ENCODE measurements around the gene MBD3L2B. TPM values are rescaled to one million over a fixed set of nuclear protein-coding genes. Genes with fewer than 3 reads are reported as not detected.

The MBD3L2B gene
- total RNA-seq, 1 donor from 2014 or later = not detected

DNA sequence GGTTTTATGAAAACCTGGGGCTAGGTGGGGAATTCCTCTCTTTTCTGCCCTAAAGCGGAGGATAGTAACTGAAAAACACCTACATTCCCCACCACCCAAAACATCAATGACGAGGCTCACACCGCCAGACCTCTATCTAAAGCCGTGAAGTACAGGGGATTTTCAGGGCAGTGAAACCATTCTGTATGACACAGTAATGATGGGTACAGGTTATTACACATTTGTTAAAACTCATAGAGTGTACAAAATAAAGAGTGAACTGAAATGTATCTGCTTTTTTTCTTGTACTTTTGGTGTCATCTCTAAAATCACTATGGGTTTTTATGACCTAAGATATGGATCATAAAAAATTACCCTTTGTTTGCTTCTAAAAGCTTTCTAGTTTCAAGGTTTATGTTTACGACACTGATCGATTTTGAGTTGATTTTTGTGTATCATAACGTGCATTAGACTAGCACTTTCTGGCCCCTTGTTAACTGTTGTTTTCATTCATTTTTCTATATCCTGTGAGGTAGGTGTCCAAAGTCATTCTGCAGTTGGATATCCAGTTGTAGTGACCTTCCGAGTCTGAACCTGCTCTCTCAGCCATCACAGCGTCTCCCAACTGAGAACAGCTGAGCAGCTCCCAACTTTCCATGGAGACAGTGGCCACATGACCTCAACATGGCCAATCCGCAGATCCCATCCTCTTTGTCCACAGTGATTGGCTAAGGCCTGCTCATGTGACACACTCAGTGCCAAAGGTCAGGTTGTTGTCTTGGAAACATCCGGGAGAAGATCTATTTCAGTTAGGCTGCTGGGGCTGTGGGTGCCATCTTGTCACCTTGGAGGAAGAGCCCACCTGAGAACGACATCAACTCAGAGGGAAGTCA is 10.3 kb downstream of the MBD3L2B start:
- no peak for DNase-seq (ENCODE audit: low read depth)

DNA sequence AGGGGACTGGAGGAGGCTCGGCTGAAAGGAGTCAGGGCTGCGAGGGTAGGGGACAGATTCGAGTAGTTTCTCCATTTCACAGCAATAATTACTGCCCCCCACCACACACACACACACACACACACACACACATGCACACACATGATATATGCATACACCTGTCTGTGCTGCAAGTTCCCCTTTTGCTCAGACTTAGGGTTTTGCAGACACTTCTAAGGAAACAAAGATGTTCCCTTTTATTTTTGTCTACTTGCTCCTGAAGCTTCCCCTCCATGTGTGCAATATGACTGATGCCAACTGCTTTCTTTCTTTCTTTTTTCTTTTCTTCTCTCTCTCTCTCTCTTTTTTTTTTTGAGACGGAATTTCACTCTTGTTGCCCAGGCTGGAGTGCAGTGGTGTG is 13.4 kb downstream of the MBD3L2B start:
- DNase-seq (ENCODE audit: low read depth) = no peak

DNA sequence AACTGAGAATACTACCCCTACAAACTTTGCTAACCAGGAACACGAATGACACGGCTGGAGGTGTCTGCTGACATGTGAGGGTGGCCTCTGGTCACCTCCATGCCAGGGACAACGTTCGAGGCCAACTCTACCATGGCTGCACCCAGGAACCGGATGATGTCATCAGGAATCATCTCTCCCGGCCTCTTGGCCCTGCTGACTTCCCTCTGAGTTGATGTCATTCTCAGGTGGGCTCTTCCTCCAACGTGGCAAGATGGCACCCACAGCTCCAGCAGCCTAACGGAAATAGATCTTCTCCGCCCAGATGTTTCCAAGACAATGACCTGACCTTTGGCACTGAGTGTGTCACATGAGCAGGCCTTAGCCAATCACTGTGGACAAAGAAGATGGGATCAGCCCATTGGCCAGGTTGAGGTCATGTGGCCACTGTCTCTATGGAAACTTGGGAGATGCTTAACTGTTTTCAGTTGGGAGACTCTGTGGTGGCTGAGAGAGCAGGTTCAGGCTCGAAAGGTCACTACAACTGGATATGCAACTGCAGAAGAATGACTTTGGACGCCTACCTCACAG is 15.0 kb downstream of the MBD3L2B start:
- no peak for DNase-seq (ENCODE audit: low read depth)

DNA sequence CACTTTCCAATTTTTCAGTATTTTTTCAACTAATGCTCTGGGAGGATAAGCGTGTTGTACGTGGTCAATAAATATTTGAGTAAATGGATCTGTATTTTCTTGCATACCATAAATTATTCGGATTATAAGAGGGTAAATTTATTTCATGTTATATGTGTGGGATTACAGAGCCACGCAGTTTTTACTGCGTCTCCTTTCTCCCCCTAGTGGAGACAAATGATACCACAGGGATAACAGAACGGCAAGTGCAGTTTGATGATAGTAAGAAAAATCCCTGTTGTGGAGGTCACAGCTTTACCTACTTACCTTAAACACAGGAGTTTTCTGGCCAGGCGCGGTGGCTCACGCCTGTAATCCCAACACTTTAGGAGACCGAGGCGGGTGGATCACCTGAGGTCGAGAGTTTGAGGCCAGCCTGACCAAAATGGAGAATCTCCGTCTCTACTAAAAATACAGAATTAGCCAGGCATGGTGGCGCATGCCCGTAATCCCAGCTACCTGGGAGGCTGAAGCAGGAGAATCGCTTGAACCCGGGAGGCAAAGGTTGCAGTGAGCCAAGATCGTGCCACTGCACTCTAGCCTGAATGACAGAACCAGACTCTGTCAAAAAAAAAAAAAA is 16.8 kb downstream of the MBD3L2B start:
- DNase-seq (ENCODE audit: low read depth) = peak; percentile 28

DNA sequence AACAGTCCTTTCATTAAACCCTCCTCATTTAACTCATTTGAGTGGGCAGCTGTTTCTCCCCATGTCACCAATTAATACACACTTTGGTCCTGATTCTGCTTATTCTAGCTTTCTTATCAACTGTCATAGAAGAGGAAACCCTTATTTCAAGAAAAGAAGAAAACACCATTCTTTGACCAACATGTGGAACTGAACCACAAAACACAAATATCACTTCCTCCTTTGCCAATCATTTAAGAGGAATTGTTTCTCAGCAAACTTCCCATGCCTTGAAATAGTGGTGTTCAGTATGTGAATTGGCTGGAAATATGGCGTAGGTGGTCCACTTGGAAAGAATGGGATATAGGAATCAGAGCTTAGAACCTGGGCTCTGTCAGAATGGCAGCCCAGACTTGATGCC is 20.4 kb downstream of the MBD3L2B start:
- no peak for DNase-seq (ENCODE audit: low read depth)

DNA sequence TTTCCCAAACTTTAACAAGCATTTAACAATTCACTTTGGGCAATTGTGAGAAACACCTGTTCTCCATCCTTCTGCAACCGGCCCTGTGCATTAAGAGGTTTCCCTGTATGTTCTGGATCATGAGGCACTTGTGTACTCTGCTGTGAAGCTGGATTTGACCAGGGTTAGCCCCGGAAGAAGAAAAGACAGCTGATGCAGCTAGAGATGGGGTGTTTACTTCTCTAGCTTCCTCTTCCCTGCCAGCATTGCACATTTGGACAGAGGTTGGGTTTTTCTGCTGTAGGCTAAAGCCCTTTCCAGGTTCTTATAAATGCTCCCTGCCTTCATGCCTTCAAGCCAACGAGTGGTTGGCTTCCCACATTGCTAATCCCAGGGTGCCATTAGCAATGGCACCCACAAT is 20.9 kb downstream of the MBD3L2B start:
- DNase-seq (ENCODE audit: low read depth) = no peak

DNA sequence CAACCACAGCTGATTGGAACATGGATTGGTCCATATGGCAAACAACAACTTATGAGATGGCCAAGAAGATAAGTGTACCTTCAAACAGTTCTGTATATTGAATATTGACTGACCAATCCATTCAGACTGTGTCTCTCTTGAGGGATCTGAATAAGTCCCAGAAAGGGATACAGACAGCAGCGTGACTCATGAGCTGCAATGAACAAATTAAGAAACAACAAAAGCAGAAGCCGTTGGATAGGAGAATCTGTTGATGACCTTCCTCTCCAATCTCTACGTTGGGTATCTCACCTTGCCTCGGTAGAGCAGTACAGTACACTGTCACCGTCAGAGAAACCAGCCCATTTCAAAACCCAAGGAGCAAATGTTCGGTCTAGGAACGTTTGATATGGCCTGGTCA is 21.3 kb downstream of the MBD3L2B start:
- DNase-seq (ENCODE audit: low read depth) = no peak

DNA sequence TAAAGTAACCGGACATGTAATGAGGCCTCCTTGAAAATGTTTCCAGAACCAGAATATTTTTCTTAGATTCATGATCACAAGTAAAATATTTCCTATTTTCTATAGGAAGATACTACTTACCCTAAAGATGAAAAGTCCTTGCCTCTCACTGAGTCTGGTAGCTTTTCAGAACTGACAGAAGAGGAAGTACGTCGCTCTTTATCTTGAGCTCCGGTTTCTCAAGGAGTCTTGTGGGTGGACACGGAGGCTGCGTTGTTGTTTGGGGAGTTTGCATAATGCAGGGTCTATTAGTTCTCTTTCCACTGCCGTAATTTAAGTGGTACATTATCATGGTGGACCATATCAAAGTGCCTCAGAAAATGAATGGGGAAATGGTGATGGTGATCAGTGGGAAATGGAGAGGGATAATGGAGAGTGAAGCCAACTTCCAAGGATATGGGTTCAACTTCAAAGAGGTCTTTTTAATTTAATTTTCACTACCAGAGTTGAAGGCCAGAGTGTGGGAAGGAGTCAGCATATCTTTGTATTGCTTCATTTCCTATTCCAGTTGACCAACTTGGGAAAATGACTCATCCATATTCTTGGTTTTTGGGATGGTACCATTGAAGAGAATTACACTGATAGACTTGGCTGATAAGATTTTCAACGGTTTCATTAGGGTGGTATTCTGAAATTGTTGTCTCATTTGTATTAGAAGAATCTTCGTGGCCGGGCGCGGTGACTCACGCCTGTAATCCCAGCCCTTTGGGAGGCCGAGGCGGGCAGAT is 23.4 kb downstream of the MBD3L2B start:
- peak; percentile 5 for DNase-seq (ENCODE audit: low read depth)

DNA sequence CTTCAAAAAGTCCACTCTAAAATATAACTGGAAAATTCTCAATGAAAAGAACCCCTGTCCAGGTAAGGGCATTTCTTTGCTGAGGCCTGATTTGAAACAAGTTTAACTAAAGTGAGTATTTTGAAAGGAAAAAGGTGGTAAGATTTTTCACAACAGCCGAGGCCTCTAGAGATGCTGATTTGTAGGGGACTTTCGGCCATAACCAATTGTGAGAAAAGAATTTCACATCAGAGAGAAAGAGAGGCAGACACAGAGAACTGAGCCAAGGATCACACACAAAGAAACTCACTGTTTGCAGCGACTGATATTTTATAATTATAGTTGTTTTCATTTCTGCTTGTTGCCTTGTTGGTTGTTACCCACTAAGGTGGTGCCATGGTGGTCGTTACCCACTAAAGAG is 24.4 kb downstream of the MBD3L2B start:
- no peak for DNase-seq (ENCODE audit: low read depth)

DNA sequence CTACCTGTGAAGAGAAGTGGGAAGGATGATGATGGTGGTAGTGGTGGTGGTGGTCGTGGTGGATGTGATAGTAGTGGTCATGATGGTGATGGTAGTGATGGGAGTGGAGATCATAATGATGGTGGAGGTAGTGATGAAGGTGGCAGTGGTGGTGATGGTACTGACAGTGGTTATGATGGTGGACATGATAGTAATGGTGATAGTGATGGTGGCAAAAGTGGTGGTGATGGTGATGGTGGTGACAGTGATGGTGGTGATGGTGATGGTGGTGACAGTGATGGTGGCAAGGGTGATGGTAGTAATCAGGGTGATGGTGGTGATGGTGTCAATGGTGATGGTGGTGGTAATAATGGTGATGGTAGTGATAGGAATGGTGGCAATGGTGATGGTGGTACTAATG is 26.2 kb downstream of the MBD3L2B start:
- no peak for DNase-seq (ENCODE audit: low read depth)

DNA sequence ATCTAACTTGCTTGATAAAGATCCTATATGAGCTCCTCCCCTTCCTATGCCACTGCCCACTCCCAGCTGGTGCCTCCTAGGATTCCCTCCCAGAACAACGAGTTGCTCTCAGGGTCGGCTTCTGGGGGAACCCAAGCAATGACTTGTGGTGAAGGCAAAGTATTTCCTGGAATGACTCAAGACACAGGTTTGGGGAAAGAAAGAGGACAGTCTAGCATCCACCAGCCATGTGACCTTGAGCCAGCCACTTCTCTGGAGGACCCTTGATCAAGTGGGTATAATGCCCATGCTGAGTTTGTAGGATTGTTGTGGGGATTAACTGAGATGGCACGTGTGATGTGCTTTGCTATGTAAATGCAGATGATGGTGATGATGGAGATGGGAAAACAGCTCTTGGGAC is 33.0 kb downstream of the MBD3L2B start:
- DNase-seq (ENCODE audit: low read depth) = no peak

DNA sequence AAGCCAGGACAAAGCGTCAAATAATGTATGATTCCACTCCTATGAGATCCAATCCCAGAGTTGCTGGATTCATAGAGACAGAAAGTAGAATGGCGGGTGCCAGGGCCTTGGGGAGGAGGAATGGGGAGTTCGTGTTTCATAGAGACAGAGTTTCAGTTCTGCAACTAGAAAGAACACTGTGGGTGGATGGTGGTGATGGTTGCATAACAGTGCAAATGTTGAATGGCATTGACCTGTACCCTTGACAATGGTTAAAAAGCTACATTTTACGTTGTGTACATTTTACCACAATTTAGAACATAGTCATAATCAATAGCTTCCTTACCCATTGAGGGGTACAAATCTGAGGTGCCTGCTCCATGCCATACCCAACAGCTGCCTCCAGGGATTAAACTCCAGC is 33.4 kb downstream of the MBD3L2B start:
- no peak for DNase-seq (ENCODE audit: low read depth)

DNA sequence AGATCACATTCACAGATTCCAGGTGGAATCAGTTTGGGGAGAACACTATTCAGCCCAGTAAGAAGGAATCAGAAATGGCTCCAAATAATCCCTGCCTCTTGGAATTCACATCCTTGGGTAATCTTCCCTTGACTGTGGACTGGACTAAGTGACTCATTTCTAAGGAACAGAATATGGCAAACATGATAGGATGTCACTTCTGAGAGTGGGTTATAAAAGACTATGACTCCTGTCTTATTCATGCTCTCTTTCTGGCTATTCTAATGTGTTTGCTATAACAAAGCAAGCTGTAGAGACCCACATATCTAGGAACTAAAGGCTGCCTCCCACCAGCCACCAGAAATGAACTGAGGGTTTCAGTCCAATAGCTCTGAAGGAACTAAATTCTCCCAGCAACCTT is 37.8 kb downstream of the MBD3L2B start:
- DNase-seq (ENCODE audit: low read depth) = no peak

DNA sequence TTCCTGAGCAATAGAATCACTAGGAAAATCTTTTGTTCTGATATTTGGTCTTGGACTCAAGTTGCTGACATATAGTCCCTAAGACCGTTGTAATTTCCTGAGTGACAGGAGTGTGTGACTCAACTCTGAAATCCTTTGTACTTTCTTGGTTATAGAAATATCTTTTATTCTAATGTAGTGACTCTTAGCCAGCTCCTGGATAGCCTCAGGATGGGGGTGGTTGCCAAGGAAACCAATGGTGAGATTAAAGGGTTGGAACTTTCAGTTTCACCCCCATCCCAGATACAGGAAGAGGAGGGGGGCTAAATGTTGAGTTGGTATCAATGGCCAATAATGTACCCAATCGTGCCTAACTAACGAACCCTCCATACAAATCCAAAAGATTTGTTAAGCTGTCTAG is 41.8 kb downstream of the MBD3L2B start:
- DNase-seq (ENCODE audit: low read depth) = no peak

DNA sequence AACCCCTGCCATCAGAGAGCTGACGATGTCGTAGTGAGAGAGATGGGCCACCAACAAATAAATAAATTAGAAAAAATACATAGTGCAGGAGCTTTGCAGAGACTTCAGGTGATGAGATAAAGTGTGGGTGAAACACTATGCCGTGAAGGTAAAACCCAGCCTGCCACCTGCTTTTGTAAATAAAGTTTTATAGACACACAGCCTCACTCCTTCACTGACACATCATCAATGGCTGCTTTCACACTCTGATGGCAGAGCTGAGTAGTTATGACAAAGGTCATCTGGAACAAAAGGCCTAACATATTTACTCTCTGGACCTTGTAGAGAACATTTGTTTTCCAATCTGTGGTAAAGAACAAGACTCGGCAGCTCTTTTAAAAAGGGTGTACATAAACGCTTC is 45.0 kb downstream of the MBD3L2B start:
- DNase-seq (ENCODE audit: low read depth) = no peak

DNA sequence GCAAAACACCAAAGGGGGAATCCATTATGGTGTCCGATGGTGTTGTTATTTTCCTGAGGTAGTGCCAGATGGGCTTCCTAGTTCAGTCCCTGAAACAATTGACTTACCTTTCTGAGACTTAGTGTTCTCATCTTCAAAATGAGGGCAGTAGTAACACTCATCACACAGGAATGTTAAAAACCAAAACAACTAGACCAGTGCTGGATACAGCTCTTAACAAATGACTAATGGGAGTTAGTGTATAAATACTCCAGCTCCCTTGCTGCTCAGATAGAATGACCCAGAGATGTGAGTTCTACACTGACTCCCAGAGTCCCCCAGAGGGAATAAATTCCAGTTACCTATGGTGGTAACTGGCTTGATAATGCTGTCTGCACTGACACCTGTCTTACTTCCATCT is 49.9 kb downstream of the MBD3L2B start:
- DNase-seq (ENCODE audit: low read depth) = peak; percentile 5

DNA sequence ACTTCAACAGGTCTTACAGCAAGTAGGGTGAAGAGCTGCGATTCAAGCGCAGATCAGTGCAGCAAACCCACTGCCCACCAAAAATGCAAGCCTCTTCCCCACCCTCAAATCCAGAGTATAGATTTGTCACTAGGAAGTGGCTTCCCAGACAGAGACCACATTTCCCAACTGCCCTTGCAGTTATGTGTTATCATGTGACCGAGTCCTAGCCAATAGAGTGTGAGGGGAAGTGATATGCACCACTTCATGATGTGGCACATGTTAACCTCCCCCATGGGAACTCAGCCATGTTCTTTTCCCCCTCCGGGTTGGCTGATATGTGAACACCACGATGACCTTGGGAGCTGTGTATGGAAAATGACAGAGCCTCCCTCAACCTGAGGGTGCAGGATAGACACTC is 50.8 kb downstream of the MBD3L2B start:
- DNase-seq (ENCODE audit: low read depth) = no peak

DNA sequence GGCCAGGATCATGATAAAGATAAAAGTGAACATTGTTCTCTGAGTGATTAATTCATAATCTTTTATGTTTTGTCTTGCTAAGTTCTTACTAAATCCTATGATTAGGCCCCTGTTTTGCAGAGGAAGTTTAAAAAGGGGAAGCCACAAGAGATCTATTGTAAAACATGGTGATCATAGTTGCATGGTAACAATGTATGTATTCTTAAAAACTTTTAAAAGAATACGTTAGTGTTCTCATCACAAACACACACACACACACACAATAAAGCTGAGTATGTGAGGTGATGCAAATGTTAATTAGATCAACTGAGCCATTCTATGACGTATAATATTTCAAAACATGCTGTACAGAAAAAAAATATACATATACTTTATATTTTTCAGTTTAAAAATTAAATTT is 51.2 kb downstream of the MBD3L2B start:
- DNase-seq (ENCODE audit: low read depth) = no peak

DNA sequence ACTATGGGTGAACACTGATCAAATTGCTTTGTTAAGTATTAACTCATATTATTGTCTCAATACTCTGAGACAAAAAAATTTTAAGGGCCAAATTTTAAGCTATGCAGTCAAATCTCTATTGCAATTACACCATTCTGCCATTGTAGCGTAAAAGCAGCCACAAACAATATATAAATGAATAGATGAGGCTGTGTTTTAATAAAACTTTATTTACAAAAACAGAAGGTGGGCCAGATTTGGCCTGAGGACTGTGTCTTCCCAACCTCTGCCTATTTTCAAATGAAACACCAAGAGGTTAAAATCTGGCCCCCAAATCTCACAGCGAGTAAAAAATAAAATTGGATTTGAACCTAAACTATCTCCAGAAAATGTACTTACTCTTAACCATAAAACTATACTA is 51.7 kb downstream of the MBD3L2B start:
- no peak for DNase-seq (ENCODE audit: low read depth)

Data from renal cortical epithelial cell (primary cell).